Karpas-422 (cell line): ENCODE results near the gene HSPB7. TPM values are rescaled to one million over a fixed set of nuclear protein-coding genes. Genes with fewer than 3 reads are reported as not detected.
"Not testable (repeated sequence)": the region's sequence is repeated elsewhere in the genome, so short reads cannot be mapped to it uniquely, and the experiment has no call there.

ENCODE experiments used
- DNase-seq: peaks from one replicate; pipeline ENCODE4 v3.0.0-alpha.2; 2015
- H2AFZ ChIP-seq: fragments of 200-600 bp; sonication (generic); 2 replicates; pipeline ENCODE4 v1.6.1; 2014; ENCODE audit warnings: antibody characterized with exemption, low read length, mixed read lengths
- H3K27ac ChIP-seq: fragments of 200-600 bp; sonication (generic); 2 replicates; pipeline ENCODE4 v1.5.1; 2014; ENCODE audit warnings: mild to moderate bottlenecking, low read length, moderate library complexity
- H3K27me3 ChIP-seq: fragments of 200-600 bp; sonication (generic); 2 replicates; pipeline ENCODE4 v1.6.1; 2014; ENCODE audit warnings: low read length, mixed read lengths
- H3K36me3 ChIP-seq: fragments of 200-600 bp; sonication (generic); 2 replicates; pipeline ENCODE4 v1.6.1; 2014; ENCODE audit warnings: low read length, mixed read lengths; ENCODE audit not compliant: insufficient read depth
- H3K4me1 ChIP-seq: fragments of 200-600 bp; sonication (generic); 2 replicates; pipeline ENCODE4 v1.6.1; 2014; ENCODE audit warnings: mild to moderate bottlenecking, low read length, mixed read lengths
- H3K4me2 ChIP-seq: fragments of 200-600 bp; sonication (generic); 2 replicates; pipeline ENCODE4 v1.6.1; 2014; ENCODE audit warnings: low read length, low read depth, mild to moderate bottlenecking; ENCODE audit not compliant: poor library complexity, severe bottlenecking
- H3K4me3 ChIP-seq: fragments of 200-600 bp; sonication (generic); 2 replicates; pipeline ENCODE4 v1.5.1; 2014; ENCODE audit warnings: mild to moderate bottlenecking, antibody characterized with exemption, low read length, mixed read lengths
- H3K79me2 ChIP-seq: fragments of 200-600 bp; sonication (generic); 2 replicates; pipeline ENCODE4 v1.6.1; 2014; ENCODE audit warnings: mild to moderate bottlenecking, low read length, mixed read lengths
- H3K9ac ChIP-seq: fragments of 200-600 bp; sonication (generic); 2 replicates; pipeline ENCODE4 v1.6.0; 2014; ENCODE audit warnings: low read length
- H3K9me2 ChIP-seq: fragments of 200-600 bp; sonication (generic), shearing (Covaris generic); replicated peaks from 2 replicates; pipeline ENCODE4 v1.6.0; 2014; ENCODE audit warnings: mild to moderate bottlenecking, low read length, moderate library complexity; ENCODE audit not compliant: insufficient read depth
- H3K9me3 ChIP-seq: fragments of 300-700, 200-600 bp; sonication (generic); 2 replicates; pipeline ENCODE4 v1.6.1; 2014; ENCODE audit warnings: low read length, mixed read lengths
- H4K20me1 ChIP-seq: fragments of 200-600 bp; sonication (generic); 2 replicates; pipeline ENCODE4 v1.6.1; 2014; ENCODE audit warnings: mild to moderate bottlenecking, antibody characterized with exemption, low read length, low read depth; ENCODE audit not compliant: insufficient read depth
- total RNA-seq: library from RNA; depleted of rRNA; stranded (reverse); fragments of >200 nt; shearing (Covaris generic); gene quantifications from 2 replicates; pipeline ENCODE4 v1.2.3, GENCODE V29; 2014; ENCODE audit warnings: low replicate concordance

Gene HSPB7
- total RNA-seq, 1 experiment from 2014 or later = not detected

DNA sequence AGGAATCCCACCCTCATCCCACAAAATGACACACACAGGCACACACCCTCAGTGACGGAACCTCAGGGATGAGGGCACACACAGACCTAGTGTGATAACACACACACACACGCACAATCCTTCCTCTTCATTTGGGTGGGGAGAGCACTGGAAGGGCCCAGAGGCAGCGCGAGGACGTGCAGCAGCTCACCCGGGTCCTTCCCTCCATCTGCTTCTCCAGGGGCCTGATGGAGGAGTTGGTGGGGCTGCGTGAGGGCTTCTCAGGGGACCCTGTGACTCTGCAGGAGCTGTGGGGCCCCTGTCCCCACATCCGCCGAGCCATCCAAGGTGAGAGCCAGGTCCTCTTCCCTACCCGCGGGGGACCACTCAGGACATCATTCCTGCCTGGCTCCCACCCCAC, 4.5 kb upstream of the HSPB7 start:
- Histone ChIP-seq H2AFZ (no peak overlapping the region), H3K4me3 (no peak overlapping the region), H3K4me1 (no peaks in the 10 kb centered on the region), H3K79me2 (no peaks in the 10 kb centered on the region), H3K27me3 (no peaks in the 10 kb centered on the region), H3K9me3 (no peaks in the 10 kb centered on the region), H3K4me2 (no peak overlapping the region), H3K9me2 (no peaks in the 10 kb centered on the region), H3K9ac (no peak overlapping the region), H3K27ac (no peak overlapping the region), H3K36me3 (no peaks in the 10 kb centered on the region), H4K20me1 (no peaks in the 10 kb centered on the region)
- DNase-seq = no peak

DNA sequence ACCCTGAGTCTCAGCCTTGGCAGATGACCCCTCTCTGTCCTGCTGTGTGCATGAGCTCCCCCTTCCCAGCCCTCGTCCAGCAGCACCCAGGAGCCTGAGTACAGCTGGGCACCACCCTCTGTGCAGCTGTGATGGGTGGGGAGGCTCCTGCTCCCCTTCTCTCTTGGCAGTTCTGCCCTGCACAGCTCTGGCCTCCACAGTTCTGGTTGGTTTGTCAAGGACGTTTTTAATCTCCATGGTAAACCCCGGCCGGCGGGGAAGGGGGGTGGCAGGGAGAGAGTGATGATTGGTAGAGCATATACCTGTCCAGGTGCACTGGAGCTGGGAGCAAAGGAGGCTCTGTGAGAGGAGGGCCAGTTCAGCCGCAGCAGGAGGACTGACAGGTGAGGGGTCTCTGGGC, 3.8 kb upstream of the HSPB7 start, which contains the start of gene CLCNKA:
Gene CLCNKA (plus strand): TSS at position 356 of the 400 bp plus-strand sequence. CDS start 584 bp downstream, outside the sequence.
- no peaks in the 10 kb centered on the region for H3K36me3 ChIP-seq
- no peak within 1 kb of the TSS for H3K27ac ChIP-seq
- H2AFZ ChIP-seq = no peak within 1 kb of the TSS
- H4K20me1 ChIP-seq = no peaks in the 10 kb centered on the region
- H3K27me3 ChIP-seq = no peaks in the 10 kb centered on the region
- no peaks in the 10 kb centered on the region for H3K79me2 ChIP-seq
- no peak for DNase-seq
- no peaks in the 10 kb centered on the region for H3K9me3 ChIP-seq
- H3K4me1 ChIP-seq = no peaks in the 10 kb centered on the region
- H3K4me2 ChIP-seq = no peak within 1 kb of the TSS
- H3K9ac ChIP-seq = no peak within 1 kb of the TSS
- H3K9me2 ChIP-seq = no peaks in the 10 kb centered on the region
- H3K4me3 ChIP-seq = no peak within 1 kb of the TSS

DNA sequence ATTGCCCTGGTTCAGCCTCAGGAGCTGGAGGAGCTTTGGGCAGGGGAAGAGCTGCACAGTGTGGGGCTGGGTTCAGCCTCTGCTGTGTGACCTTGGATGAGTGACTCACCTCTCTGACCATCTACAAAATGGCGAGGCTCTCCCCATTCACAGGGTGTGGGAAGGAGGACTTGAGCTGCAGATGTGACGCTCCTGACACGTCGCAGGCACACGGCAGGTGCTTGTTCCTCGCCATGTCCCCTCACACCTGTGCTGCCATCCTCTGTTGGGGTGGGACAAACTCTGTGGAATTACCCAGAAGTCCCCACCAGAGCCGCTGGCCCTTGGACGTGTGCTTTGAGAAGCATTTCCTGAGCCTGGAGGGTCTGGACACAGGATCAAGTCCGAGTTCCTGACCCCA, 3.0 kb upstream of the HSPB7 start:
- not testable (repeated sequence) for H3K4me3 ChIP-seq, H3K36me3 ChIP-seq, H3K9ac ChIP-seq, H3K4me2 ChIP-seq, H2AFZ ChIP-seq, H3K27me3 ChIP-seq, H3K4me1 ChIP-seq, H3K9me2 ChIP-seq, H3K9me3 ChIP-seq, H4K20me1 ChIP-seq, DNase-seq, H3K79me2 ChIP-seq, H3K27ac ChIP-seq

DNA sequence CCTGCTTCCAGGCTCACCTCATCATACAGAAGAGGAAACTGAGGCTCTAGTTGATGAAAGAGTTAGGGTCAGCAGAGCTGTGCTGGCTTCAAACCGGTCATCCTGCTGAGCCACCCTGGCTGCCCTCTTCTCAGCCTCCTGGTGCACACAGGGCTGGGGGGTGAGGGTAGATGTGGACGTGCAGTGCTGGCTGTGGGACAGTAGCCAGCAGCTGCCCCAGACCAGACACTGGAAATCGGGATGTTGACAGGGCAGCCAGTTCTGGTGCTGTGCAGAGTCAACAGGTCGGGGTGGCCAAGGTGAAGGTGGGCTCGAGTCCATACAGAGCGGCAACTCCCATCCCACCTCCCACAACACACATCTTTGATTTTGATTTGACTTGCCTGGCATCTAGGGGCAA, 2.5 kb upstream of the HSPB7 start:
- no peaks in the 10 kb centered on the region for H3K4me1 ChIP-seq
- no peaks in the 10 kb centered on the region for H3K9me3 ChIP-seq
- no peak overlapping the region for H2AFZ ChIP-seq
- H3K9me2 ChIP-seq = no peaks in the 10 kb centered on the region
- no peak overlapping the region for H3K4me3 ChIP-seq
- H3K27me3 ChIP-seq = no peaks in the 10 kb centered on the region
- no peak overlapping the region for H3K9ac ChIP-seq
- no peak overlapping the region for H3K27ac ChIP-seq
- no peak overlapping the region for H3K4me2 ChIP-seq
- no peaks in the 10 kb centered on the region for H4K20me1 ChIP-seq
- no peaks in the 10 kb centered on the region for H3K79me2 ChIP-seq
- no peaks in the 10 kb centered on the region for H3K36me3 ChIP-seq
- no peak for DNase-seq

DNA sequence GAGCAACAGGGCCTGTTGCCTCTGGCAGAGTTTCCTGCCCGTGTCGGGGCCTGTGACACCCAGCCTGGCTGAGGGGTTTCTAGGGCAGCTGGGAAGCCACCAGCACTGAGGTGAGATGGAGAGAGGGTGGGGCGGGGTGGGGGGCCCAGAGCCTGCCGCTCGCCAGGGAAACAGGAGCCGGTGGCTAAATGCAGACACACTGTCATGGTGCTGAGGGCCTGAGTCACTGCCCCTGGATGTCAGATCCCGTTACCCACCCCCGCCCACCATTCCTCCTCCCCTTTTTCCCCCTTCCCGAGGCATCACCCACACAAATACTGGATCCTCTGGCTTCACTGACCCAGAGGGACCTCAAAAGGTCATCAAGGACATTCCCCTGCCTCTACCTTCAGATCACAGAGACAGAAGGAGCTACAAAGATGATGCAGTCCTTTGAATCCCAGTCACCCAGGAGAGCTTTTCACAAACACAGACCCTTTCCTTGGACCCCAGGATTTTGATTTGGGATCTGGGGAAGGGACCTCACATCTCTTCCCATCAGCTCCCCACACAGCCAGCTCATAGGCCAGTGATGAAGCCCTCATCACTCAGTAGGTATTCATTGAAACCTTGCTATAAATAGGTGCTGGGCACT, 1.9 kb upstream of the HSPB7 start:
- Histone ChIP-seq H3K9me2 (no peaks in the 10 kb centered on the region), H3K9me3 (no peaks in the 10 kb centered on the region), H3K4me3 (no peak overlapping the region), H3K36me3 (no peaks in the 10 kb centered on the region), H3K9ac (no peak overlapping the region), H3K4me1 (peaks cover 4% of the 10 kb centered on the region), H4K20me1 (no peaks in the 10 kb centered on the region), H3K27ac (no peak overlapping the region), H3K79me2 (no peaks in the 10 kb centered on the region), H3K27me3 (no peaks in the 10 kb centered on the region), H3K4me2 (no peak overlapping the region), H2AFZ (no peak overlapping the region)
- DNase-seq = no peak

DNA sequence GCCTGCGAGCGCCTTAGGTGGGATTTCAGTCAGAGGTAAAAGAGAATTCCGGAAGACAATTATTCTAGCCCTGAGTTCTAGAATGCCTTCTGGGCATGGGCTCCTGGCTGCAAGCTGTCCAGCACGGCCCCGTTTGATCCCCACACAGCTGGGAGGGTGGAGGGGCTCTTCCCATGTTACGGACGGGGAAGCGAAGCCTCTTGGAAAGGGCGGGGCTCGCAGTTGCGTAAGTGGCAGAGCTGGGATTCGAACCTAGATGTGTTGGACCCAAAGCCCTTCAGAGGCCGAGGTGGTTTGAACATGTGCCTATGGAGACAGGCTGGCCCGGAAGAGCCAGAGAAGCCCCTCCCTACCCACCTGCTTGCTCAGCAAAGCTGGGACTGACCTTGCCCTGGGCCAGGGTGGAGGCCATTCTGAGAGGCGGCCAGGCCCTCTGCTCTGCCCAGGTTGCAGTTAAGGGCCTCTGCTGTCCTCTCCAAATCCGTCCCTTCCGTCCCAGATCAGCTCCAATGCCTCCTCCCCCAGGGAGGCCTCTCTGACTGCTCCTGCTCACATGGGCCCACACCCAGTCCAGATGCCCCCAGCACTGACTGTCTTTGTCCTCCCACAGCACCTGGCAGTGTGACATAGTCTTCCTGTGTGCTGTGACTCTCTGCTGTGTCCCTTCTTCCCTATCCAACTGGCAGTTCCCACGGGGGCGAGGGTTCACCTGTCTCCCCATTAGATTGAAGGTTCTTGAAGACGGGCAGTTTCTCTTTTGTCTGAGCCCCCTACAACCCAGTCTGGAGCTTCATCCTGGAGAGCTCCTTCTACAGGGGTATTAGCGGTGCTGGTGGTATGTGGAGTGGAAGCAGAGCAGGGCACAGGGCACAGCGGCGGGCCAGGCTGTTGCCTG, 1.2 kb upstream of the HSPB7 start:
- peaks cover 8% of the 10 kb centered on the region for H3K4me1 ChIP-seq
- no peaks in the 10 kb centered on the region for H3K79me2 ChIP-seq
- H3K27ac ChIP-seq = no peak overlapping the region
- H2AFZ ChIP-seq = no peak overlapping the region
- H3K9me3 ChIP-seq = no peaks in the 10 kb centered on the region
- H3K4me2 ChIP-seq = no peak overlapping the region
- no peaks in the 10 kb centered on the region for H4K20me1 ChIP-seq
- H3K9ac ChIP-seq = no peak overlapping the region
- H3K9me2 ChIP-seq = no peaks in the 10 kb centered on the region
- no peaks in the 10 kb centered on the region for H3K36me3 ChIP-seq
- DNase-seq = no peak
- no peaks in the 10 kb centered on the region for H3K27me3 ChIP-seq
- no peak overlapping the region for H3K4me3 ChIP-seq

DNA sequence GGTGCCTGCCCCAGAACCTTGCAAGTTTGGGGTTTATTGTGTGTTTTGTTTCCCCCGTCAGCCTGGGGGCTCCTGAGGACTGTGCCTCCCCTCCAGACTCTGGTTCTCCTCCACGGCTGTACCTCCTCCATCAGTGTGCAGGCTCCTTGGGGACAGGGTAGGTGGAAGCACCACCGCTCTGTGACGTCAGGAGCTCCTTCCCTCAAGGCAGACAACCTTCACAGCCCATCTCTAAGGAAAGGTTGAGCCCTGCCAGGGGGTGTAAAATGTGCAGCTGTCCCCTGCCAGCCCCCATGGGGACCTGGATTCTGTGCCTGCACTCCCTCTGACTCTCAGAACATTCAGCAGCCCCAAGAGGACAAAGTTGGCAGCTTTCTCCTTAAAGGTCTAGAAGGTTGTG, 465 bp upstream of the HSPB7 start:
- H4K20me1 ChIP-seq = no peaks in the 10 kb centered on the region
- H3K27ac ChIP-seq = no peak overlapping the region
- no peaks in the 10 kb centered on the region for H3K9me3 ChIP-seq
- H2AFZ ChIP-seq = no peak overlapping the region
- no peaks in the 10 kb centered on the region for H3K79me2 ChIP-seq
- no peak for DNase-seq
- H3K36me3 ChIP-seq = no peaks in the 10 kb centered on the region
- no peak overlapping the region for H3K4me2 ChIP-seq
- H3K4me1 ChIP-seq = peaks cover 8% of the 10 kb centered on the region
- H3K27me3 ChIP-seq = no peaks in the 10 kb centered on the region
- no peak overlapping the region for H3K9ac ChIP-seq
- no peak overlapping the region for H3K4me3 ChIP-seq
- no peaks in the 10 kb centered on the region for H3K9me2 ChIP-seq

DNA sequence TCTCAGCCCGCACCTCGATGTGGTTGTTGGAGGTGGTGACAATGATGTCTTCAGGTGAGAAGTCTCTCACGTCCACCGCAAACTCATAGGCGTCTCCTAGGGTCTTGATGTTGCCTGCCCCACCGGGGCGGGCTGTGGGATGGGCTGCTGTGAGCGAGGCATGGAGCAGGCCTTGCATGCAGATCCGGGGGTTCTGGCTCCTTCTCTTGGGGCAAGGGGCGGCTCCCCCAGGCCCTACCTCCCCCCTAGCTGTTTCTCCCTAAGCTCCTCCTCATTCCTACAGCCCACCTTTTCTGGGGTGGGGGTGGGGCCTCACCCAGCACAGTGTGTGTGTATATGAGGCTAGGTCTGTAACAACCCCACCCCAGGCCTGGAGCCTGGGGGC, 775 bp downstream of the HSPB7 start:
- H3K79me2 ChIP-seq = no peaks in the 10 kb centered on the region
- H3K27ac ChIP-seq = no peak overlapping the region
- no peak overlapping the region for H3K4me3 ChIP-seq
- H3K27me3 ChIP-seq = no peaks in the 10 kb centered on the region
- no peaks in the 10 kb centered on the region for H3K9me2 ChIP-seq
- peaks cover 15% of the 10 kb centered on the region for H3K4me1 ChIP-seq
- H3K4me2 ChIP-seq = no peak overlapping the region
- no peaks in the 10 kb centered on the region for H4K20me1 ChIP-seq
- DNase-seq = no peak
- no peaks in the 10 kb centered on the region for H3K9me3 ChIP-seq
- no peaks in the 10 kb centered on the region for H3K36me3 ChIP-seq
- H2AFZ ChIP-seq = no peak overlapping the region
- no peak overlapping the region for H3K9ac ChIP-seq
